GM18498 (cell line): ENCODE data around the gene TBX1.
"Not testable (repeated sequence)": the region's sequence is repeated elsewhere in the genome, so short reads cannot be mapped to it uniquely, and the experiment has no call there.

Experiments
- ATAC-seq: cut with Tn5 transposase; IDR thresholded peaks from one replicate; pipeline ENCODE4 v1.9.1; 2021; ENCODE audit warnings: mild to moderate bottlenecking, moderate library complexity; ENCODE audit not compliant: unreplicated experiment

The TBX1 gene

DNA sequence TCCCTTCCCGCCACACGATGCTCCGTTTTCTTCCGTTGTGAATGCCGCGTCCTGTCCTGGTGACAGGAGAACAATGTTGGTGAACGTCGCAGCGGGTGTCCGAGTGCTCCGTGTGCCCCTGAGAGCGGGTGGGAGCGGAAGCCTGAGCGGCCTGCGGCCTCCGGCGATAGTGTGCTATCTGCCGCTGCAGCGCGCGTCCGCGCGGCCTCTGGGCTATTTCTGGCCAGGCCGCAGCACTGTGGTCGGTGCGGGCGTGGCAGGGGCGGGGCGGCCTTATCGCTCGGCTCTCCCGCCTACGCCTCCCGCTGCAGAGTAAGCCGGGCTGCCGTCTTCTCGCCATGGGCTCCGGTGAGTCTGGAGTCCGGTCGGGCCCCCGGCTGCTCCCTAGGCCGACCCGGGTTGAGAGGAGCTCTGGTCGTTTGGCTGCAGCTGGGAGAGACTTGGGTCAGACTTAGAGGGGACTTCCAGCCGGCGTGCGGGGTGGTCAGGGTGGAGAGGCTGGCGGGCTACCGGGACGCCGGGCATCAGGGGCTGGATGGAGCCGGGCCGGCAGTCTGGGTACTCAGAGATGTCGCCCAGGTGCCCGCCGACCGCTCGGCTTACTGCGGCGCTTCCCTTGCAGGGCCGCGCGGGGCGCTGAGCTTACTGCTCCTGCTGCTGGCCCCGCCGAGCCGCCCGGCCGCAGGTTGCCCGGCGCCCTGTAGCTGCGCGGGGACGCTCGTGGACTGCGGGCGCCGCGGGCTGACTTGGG, 37.2 kb upstream of the TBX1 start, which contains the start of gene GP1BB:
TSS of gene GP1BB (plus strand) at position 308 of the 751 bp plus-strand sequence. CDS start at position 339, 31 bp downstream.
- ATAC-seq = no peak

- no peak for ATAC-seq
Measured at GRCh38 chr22:19723983-19724827, 36.4 kb upstream of the TBX1 start.

GRCh38 chr22:19724927-19725661, 35.5 kb upstream of the TBX1 start:
- no peak for ATAC-seq

- ATAC-seq = not testable (repeated sequence)
Measured at GRCh38 chr22:19726064-19726788, 34.4 kb upstream of the TBX1 start.

DNA sequence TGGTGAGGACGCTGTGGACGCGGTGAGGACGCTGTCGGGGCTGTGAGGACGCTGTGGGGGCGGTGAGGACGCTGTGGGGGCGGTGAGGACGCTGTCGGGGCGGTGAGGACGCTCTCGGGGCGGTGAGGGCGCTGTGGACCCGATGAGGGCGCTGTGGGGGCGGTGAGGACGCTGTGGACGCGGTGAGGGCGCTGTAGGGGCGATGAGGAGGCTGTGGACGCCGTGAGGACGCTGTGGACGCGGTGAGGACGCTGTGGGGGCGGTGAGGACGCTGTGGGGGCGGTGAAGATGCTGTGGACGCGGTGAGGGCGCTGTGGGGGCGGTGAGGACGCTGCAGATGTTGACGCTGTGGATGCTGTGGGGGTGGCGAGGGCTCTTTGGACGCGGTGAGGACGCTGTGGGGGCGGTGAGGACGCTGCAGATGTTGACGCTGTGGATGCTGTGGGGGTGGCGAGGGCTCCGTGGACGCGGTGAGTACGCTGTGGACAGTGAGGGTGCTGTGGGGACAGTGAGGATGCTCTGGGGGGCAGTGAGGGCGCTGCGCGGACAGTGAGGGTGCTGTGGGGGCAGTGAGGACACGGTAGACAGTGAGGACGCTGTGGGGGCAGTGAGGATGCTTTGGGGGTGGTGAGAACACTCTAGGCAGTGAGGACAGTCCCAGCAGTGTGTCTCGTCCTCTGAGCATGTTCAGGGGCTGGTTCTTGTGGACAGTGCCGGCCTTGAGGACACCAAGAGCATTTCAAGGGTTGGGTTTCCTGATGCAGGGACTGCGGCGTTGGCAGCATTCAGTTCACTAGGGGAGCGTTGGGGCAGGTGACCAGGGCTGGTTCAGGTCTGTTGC, 33.0 kb upstream of the TBX1 start:
- ATAC-seq = no peak

GRCh38 chr22:19728271-19728670, 32.3 kb upstream of the TBX1 start:
- no peak for ATAC-seq

GRCh38 chr22:19728836-19729235, 31.7 kb upstream of the TBX1 start:
- no peak for ATAC-seq

GRCh38 chr22:19729507-19729906, 31.1 kb upstream of the TBX1 start:
- ATAC-seq = no peak

- ATAC-seq = no peak
Measured at GRCh38 chr22:19730198-19730597, 30.4 kb upstream of the TBX1 start.

DNA sequence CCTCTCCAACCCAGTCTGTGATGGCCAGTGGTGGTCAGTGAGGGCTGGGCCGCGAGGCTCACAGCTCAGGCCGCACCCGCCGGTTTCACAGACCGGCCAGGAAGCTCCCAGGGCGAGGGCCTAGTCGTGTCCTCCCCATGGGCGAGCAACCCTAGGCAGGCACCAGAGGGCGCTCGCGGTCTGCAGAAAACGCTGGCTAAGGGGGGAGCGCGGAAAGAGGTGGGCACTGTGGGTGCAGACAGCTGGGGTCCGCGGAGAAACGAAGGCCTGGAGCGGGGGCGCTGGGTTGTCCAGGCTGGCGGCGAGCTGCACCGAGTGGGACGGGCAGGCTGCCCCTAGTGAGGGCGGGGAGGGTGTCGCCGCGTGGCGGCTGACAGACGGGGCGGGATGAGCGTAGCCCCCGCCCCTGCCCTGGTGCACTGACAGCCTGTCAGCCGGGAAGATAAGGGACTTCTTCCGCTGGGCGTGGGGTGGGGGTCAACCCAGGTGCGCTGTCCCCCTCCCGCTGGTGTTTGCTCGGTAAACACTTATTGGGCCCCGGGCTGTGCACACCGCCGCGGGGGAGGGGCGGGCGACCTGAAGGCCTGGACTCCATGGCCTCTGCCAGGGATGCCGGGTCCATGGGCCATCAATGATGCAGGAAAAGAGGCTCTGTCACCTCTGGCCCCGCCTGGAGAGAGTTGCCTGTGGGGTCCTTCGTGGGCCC, 29.8 kb upstream of the TBX1 start:
- peak; percentile 62 for ATAC-seq

DNA sequence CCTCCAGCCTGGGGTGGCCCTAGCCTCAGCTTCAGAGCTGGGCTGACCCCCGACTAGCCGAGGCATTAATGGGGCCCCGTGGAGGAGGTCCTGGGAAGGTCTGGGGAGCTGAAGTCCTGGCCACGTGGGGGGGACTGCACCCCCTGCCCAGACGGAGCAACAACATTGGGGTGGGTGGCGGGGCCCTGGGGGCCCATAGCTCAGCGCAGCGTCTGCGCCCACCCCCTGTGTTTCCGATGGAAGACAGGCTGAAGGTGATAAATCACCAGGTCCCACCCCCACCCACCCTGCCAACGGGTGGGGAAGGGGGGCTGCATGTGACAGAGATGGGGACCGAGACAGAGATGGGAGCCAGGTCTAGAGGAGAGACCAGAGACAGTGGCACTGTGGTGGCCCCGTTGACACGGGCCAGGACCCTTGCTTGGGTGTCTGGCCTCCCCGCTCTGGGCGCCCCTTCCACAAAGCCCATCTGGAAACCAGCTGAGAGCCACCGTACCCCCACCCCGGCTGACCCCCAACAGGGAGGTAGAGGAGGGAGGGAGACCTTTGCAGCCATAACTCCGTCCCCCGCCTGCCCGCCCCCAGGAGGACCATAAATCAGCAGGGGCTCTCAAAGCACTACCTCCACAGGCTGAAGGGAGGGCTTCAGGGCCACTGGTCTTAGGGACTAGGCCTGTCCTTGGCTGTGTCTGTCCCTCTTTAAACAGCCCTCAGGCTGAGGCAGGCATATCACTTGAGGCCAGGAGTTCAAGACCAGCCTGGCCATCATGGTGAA, 29.0 kb upstream of the TBX1 start:
- ATAC-seq = no peak

DNA sequence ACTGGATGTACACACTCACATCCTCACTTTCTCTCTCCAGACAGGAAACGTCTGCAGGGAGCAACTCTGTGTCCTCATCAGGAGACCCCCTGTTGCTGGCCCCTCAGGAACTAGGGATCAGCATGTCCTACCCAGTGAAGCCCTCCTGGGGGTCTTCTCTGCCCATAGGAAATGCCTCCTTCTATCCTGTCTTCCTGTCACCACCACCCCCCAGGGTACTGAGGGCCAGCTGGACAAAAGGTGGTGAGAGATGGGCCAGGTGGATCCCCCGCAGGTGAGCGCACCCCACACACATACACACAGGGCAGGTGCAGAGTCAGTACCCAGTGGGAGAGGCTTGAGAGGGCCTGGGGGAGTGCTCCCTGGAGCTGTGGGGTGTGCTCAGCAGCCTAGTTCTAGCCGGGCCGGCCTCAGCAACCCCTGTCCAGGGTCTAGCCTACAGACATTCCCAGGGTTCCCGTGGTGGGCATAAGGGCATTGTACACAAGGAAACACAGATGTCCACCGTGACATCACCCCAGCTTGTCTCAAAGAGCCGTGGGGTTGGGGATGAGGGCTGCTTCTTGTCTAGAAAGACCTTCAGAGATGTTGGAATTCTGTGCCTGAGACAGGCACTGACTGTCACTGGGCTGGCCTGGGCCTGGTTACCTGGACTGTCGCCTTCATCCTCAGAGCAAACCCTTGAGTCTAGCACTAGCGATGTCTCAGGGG, 28.0 kb upstream of the TBX1 start:
- no peak for ATAC-seq

DNA sequence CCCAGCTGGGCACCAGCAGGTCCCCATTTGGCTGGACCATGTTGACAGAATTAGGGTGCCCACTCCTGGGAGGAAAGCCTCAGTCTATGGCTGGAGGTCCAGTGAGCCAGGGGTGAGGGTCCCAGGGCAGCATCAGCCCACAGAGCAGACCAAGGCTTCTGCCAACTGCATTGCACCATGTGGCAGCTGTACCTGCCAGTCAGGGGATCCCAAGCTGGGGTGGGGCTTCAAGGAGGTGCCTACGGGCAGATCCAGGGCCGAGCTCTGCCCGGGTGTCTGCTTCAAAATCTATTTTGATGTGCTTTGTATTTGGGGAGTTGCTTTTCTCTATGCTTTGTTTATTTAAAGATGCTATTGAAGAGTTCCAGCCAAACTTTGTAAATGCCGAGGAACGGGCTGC, 26.8 kb upstream of the TBX1 start:
- no peak for ATAC-seq

DNA sequence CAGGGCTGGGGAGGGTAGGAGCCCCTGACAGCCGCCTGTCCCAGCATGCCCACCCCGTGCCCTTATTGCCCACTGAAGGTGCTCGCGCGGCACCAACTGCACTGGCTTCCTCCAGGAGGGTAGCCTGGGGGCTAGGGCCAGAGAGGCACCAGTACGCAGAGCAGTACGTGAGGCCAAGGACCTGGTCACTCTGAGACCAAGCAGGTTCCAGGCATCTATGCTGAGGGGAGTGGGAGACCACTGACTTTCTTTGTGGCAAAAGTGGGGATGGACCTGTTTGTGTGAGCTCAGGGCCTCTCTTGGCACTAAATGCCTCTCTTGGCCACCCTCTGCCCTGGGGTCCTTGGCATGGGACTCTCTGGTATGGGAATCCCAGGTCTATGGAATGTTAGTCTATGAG, 26.4 kb upstream of the TBX1 start:
- ATAC-seq = no peak

DNA sequence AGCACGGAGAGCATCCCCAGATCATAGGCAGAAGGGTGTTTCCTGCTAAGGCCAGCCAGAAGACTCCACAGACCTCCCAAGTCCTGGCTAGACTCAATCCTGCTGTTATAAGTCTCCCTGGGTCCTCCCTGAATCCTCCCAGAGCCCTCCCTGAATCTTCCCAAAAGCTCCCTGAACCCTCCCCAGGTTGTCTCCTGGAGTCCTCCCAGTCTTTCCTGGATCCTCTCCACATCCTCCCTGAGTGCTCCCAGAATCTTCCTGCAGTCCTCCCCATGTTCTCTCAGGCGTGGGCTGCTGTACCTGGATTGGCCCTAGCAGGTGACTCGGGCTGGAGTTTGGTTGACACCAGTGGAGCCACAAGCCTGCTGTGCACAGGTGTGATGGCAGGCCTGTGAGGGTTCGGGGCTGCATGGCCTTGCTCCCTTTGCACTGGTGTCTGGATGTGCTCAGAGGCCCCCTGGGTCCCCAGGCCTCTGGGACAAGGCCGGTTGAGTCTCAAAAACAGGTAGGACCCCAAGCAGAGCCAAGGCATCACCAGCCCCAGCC, 25.7 kb upstream of the TBX1 start:
- no peak for ATAC-seq

DNA sequence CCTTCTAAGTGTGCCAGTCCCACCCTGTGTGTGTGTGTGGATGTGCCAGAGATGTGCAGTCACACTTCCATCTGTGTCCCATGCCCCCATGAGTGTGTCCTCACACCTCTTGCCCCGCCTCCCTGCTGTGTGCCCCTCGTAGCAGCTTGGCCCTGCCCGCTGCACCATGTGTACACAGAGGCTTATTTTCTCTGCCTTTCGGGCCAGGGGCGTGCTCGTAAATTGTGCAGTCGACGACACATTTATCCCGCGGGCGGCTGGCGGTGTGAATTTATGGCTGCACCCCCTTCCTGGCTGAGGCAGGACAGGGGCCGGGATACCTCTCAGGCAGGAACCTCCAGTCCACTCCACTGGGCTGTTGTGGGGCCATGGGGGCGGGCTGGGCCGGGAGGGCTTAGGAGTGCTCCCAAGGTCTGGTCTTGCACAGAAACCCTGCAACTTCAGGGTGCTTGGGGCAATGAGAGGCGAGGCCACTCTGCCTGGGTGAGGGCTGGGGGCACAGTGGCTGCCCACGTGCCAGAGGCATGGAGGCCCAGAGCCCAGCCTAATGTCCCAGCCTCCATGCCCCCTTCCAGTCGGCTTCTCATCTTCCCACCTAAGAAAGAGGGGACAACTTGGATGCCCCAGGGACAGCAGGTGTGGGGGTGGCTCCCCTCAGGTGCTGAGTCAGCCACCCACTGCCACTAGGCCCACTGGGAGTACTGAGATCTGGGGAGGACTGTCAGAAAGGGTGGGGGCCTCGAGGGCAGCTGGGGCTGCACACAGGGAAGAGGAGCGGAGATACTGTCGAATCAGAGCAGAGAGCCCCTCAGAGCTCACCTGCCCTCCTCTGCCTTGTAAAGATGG, 24.7 kb upstream of the TBX1 start:
- ATAC-seq = no peak
